Stomach (tissue), 4 donors: ENCODE results near the gene ZNF277.

Experiments
- POLR2AphosphoS5 ChIP-seq, 3 donors: sonication (generic); formaldehyde crosslinking; IDR thresholded peaks; one replicate each; pipeline ENCODE4 v1.6.1; 2016; ENCODE audit warnings: antibody characterized with exemption in 3 of 3
- TF ChIP-seq, protein P1 (sequence below), 7 experiments: fragments of 450-650 bp in 4 of 7; fragments of 200-600 bp in 3 of 7; sonication (generic) in 3 of 7; IDR thresholded peaks; one replicate each; pipeline ENCODE4 v1.5.1; 2016 to 2019; ENCODE audit warnings: antibody characterized with exemption in 7 of 7, control low read depth in 2 of 7, mild to moderate bottlenecking in 1 of 7

DNA sequence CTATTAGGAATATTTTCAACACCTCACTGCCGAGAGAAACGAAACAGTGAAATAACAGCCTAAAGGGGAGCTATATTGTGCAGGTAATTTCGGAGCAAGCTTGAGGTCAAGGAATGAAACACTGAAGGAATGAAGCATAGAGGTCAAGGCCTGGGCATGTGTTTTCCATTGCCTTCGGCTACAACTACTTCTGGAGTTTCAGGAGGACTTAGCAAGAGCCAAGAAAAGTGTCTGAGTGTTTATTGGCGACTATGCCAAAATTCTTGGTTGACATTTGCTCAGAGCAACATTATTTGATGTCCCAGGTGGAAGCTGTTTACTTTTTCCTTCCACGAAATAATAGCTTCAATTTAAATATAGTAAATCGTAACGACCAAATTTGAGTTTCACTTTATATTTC lies 154.2 kb downstream of the ZNF277 start:
- TF ChIP-seq, protein P1, sequence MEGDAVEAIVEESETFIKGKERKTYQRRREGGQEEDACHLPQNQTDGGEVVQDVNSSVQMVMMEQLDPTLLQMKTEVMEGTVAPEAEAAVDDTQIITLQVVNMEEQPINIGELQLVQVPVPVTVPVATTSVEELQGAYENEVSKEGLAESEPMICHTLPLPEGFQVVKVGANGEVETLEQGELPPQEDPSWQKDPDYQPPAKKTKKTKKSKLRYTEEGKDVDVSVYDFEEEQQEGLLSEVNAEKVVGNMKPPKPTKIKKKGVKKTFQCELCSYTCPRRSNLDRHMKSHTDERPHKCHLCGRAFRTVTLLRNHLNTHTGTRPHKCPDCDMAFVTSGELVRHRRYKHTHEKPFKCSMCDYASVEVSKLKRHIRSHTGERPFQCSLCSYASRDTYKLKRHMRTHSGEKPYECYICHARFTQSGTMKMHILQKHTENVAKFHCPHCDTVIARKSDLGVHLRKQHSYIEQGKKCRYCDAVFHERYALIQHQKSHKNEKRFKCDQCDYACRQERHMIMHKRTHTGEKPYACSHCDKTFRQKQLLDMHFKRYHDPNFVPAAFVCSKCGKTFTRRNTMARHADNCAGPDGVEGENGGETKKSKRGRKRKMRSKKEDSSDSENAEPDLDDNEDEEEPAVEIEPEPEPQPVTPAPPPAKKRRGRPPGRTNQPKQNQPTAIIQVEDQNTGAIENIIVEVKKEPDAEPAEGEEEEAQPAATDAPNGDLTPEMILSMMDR (IDR thresholded peaks at IDR 0.05), result no peak
- TF ChIP-seq POLR2AphosphoS5 (IDR thresholded peaks at IDR 0.05), result no peak
